GM18507 (cell line): ENCODE measurements around the gene SULT1E1.

Source experiments
- DNase-seq: peaks from one replicate; pipeline ENCODE4 v3.0.0; 2011; ENCODE audit warnings: low read depth; ENCODE audit not compliant: insufficient read length; ENCODE audit errors: extremely low spot score
- FAIRE-seq: peaks from 2 replicates; lab custom pipeline; 2011; peaks lifted over from hg19 to GRCh38; lab: Jason Lieb, UNC

The SULT1E1 gene

GRCh38 chr4:69860052-69860451 lies at the start of gene SULT1E1:
Gene SULT1E1, minus strand, starts transcription at chr4:69860145. Its CDS starts 2,501 bp downstream, at chr4:69857644.
- DNase-seq, result no peak
- no peak for FAIRE-seq

- DNase-seq (no peak), FAIRE-seq (no peak)
Observed at GRCh38 chr4:69909195-69909594, 49.2 kb upstream of the SULT1E1 start.

GRCh38 chr4:69907151-69907550 lies 47.2 kb upstream of the SULT1E1 start:
- FAIRE-seq (no peak), DNase-seq (no peak)

- no peak for DNase-seq
- FAIRE-seq, result no peak
Observed at GRCh38 chr4:69896530-69897116, 36.7 kb upstream of the SULT1E1 start.

- FAIRE-seq (no peak), DNase-seq (no peak)
Observed at GRCh38 chr4:69894721-69895120, 34.8 kb upstream of the SULT1E1 start.

- DNase-seq, result no peak
- FAIRE-seq, result no peak
Observed at GRCh38 chr4:69894186-69894585, 34.2 kb upstream of the SULT1E1 start.

GRCh38 chr4:69888336-69888735 lies 28.4 kb upstream of the SULT1E1 start:
- DNase-seq, result no peak
- no peak for FAIRE-seq

- FAIRE-seq, result no peak
- no peak for DNase-seq
Observed at GRCh38 chr4:69882150-69882549, 22.2 kb upstream of the SULT1E1 start.

GRCh38 chr4:69881173-69881773 lies 21.3 kb upstream of the SULT1E1 start:
- peak; percentile 8 for DNase-seq
- FAIRE-seq, result peak; percentile 87

- FAIRE-seq (no peak), DNase-seq (no peak)
Observed at GRCh38 chr4:69878250-69878649, 18.3 kb upstream of the SULT1E1 start.

- DNase-seq (no peak), FAIRE-seq (no peak)
Observed at GRCh38 chr4:69877453-69877852, 17.5 kb upstream of the SULT1E1 start.

GRCh38 chr4:69876071-69876470 lies 16.1 kb upstream of the SULT1E1 start:
- DNase-seq (no peak), FAIRE-seq (no peak)

- no peak for FAIRE-seq
- no peak for DNase-seq
Observed at GRCh38 chr4:69875576-69875975, 15.6 kb upstream of the SULT1E1 start.

GRCh38 chr4:69874507-69874906 lies 14.6 kb upstream of the SULT1E1 start:
- DNase-seq (no peak), FAIRE-seq (no peak)

GRCh38 chr4:69861756-69862155 lies 1.8 kb upstream of the SULT1E1 start:
- FAIRE-seq, result no peak

GRCh38 chr4:69860521-69861298 lies 765 bp upstream of the SULT1E1 start:
- DNase-seq (no peak), FAIRE-seq (no peak)

More at GRCh38 chr4:69861756-69862155, 1.8 kb upstream of the SULT1E1 start:
- DNase-seq, result no peak

GRCh38 chr4:69859140-69859685 lies 732 bp downstream of the SULT1E1 start:
- no peak for FAIRE-seq

GRCh38 chr4:69858690-69859089 lies 1.3 kb downstream of the SULT1E1 start:
- DNase-seq, result no peak
- no peak for FAIRE-seq

More at GRCh38 chr4:69859140-69859685, 732 bp downstream of the SULT1E1 start:
- no peak for DNase-seq

GRCh38 chr4:69855822-69856221 lies 4.1 kb downstream of the SULT1E1 start:
- DNase-seq (no peak), FAIRE-seq (no peak)

GRCh38 chr4:69849969-69850368 lies 10.0 kb downstream of the SULT1E1 start:
- DNase-seq, result no peak
- FAIRE-seq, result peak; percentile 71
